Hepatocyte (in vitro differentiated cells): Measurements from ENCODE around the gene MAPRE2. TPM values are rescaled to one million over a fixed set of nuclear protein-coding genes. Genes with fewer than 3 reads are reported as not detected.

Experiments
- DNase-seq: peaks from one replicate; pipeline ENCODE4 v3.0.0-alpha.2; 2016; ENCODE audit warnings: low spot score
- H2AFZ ChIP-seq: fragments of 200-600 bp; sonication (generic); 2 replicates; pipeline ENCODE4 v1.6.0; 2016; ENCODE audit warnings: antibody characterized with exemption, mild to moderate bottlenecking
- H3K27ac ChIP-seq: fragments of 200-600 bp; sonication (generic); 2 replicates; pipeline ENCODE4 v1.5.1; 2016; ENCODE audit warnings: mild to moderate bottlenecking
- H3K27me3 ChIP-seq: fragments of 200-600 bp; sonication (generic); 2 replicates; pipeline ENCODE4 v1.6.1; 2016
- H3K36me3 ChIP-seq: fragments of 200-600 bp; sonication (generic); replicated peaks from 2 replicates; pipeline ENCODE4 v1.5.1; 2016; ENCODE audit warnings: low read depth; ENCODE audit not compliant: insufficient read depth
- H3K4me1 ChIP-seq: fragments of 200-600 bp; sonication (generic); 2 replicates; pipeline ENCODE4 v1.5.1; 2016; ENCODE audit warnings: mild to moderate bottlenecking, moderate library complexity; ENCODE audit not compliant: insufficient read depth
- H3K4me2 ChIP-seq: fragments of 200-600 bp; sonication (generic); 2 replicates; pipeline ENCODE4 v1.6.0; 2016
- H3K4me3 ChIP-seq: fragments of 200-600 bp; sonication (generic); 2 replicates; pipeline ENCODE4 v1.5.1; 2016; ENCODE audit warnings: mild to moderate bottlenecking
- H3K79me2 ChIP-seq: fragments of 200-600 bp; sonication (generic); 2 replicates; pipeline ENCODE4 v1.6.0; 2017; ENCODE audit warnings: mild to moderate bottlenecking
- H3K9me2 ChIP-seq: fragments of 200-600 bp; sonication (generic); replicated peaks from 2 replicates; pipeline ENCODE4 v1.6.0; 2017; ENCODE audit warnings: mild to moderate bottlenecking; ENCODE audit not compliant: insufficient read depth
- H3K9me3 ChIP-seq: fragments of 200-600 bp; sonication (generic); 2 replicates; pipeline ENCODE4 v1.5.1; 2016; ENCODE audit warnings: low read depth, mild to moderate bottlenecking
- H4K20me1 ChIP-seq: fragments of 200-600 bp; sonication (generic); 2 replicates; pipeline ENCODE4 v1.6.0; 2016; ENCODE audit warnings: mild to moderate bottlenecking; ENCODE audit not compliant: insufficient read depth, poor library complexity, severe bottlenecking
- CTCF ChIP-seq: fragments of 200-600 bp; sonication (generic); IDR thresholded peaks from 2 replicates; pipeline ENCODE4 v1.5.1; 2016; ENCODE audit warnings: antibody characterized with exemption, mild to moderate bottlenecking; ENCODE audit not compliant: poor library complexity
- EZH2 ChIP-seq: fragments of 200-600 bp; sonication (generic); IDR thresholded peaks from 2 replicates; pipeline ENCODE4 v1.6.1; 2016; ENCODE audit warnings: antibody characterized with exemption, mild to moderate bottlenecking, borderline replicate concordance
- EZH2phosphoT487 ChIP-seq: fragments of 200-600 bp; sonication (generic); IDR thresholded peaks from one replicate; pipeline ENCODE4 v1.6.1; 2018; ENCODE audit warnings: antibody characterized with exemption, mild to moderate bottlenecking, low read depth, moderate library complexity; ENCODE audit not compliant: unreplicated experiment, severe bottlenecking
- WGBS: methylation state at CpG from one replicate; pipeline ENCODE4 v1.1.6; 2016; ENCODE audit warnings: low lambda C conversion rate; ENCODE audit errors: missing lambda C conversion rate; 5-methylcytosine and 5-hydroxymethylcytosine counted together
- polyA plus RNA-seq: library from polyadenylated mRNA; unstranded; fragments of >200 nt; fragmentation: Nextera tagmentation; extraction: Ambion mirVana; gene quantifications from 2 replicates; pipeline ENCODE4 v1.2.1, GENCODE V29; 2016
- total RNA-seq: library from RNA; depleted of rRNA; stranded (reverse); fragments of >200 nt; gene quantifications from 2 replicates; pipeline ENCODE4 v1.2.3, GENCODE V29; 2014

The MAPRE2 gene
- total and polyA plus RNA-seq, 2 experiments from 2014 or later = 19.1 to 27.6 TPM

- no peaks in the 10 kb centered on the region for H3K9me3 ChIP-seq
- H3K4me1 ChIP-seq = no peaks in the 10 kb centered on the region
- 86% methylated on average over 3 of the region's 3 CpGs for WGBS
- H3K79me2 ChIP-seq = no peaks in the 10 kb centered on the region
- no peaks in the 10 kb centered on the region for H3K9me2 ChIP-seq
- H3K4me3 ChIP-seq = no peak overlapping the region
- no peak overlapping the region for H3K4me2 ChIP-seq
- H4K20me1 ChIP-seq = no peaks in the 10 kb centered on the region
- H3K27ac ChIP-seq = no peak overlapping the region
- no peak for DNase-seq
- no peak overlapping the region for H2AFZ ChIP-seq
- H3K36me3 ChIP-seq = no peaks in the 10 kb centered on the region
- no peaks in the 10 kb centered on the region for H3K27me3 ChIP-seq
- TF ChIP-seq CTCF (no peak), EZH2phosphoT487 (no peak), EZH2 (no peak)
Observed at GRCh38 chr18:35088921-35089320, 47.7 kb downstream of the MAPRE2 start.

GRCh38 chr18:35089382-35089781, 48.2 kb downstream of the MAPRE2 start:
- H3K4me1 ChIP-seq = no peaks in the 10 kb centered on the region
- H3K79me2 ChIP-seq = no peaks in the 10 kb centered on the region
- H2AFZ ChIP-seq = no peak overlapping the region
- H3K4me2 ChIP-seq = no peak overlapping the region
- H4K20me1 ChIP-seq = no peaks in the 10 kb centered on the region
- H3K27me3 ChIP-seq = no peaks in the 10 kb centered on the region
- no peaks in the 10 kb centered on the region for H3K9me2 ChIP-seq
- DNase-seq = no peak
- H3K36me3 ChIP-seq = no peaks in the 10 kb centered on the region
- no peaks in the 10 kb centered on the region for H3K9me3 ChIP-seq
- TF ChIP-seq EZH2phosphoT487 (no peak), CTCF (no peak), EZH2 (no peak)
- no peak overlapping the region for H3K27ac ChIP-seq
- no peak overlapping the region for H3K4me3 ChIP-seq
- 76% methylated on average over 1 of the region's 1 CpG for WGBS

- Histone ChIP-seq H3K9me3 (no peaks in the 10 kb centered on the region), H3K79me2 (no peaks in the 10 kb centered on the region), H3K27ac (no peak overlapping the region), H3K36me3 (no peaks in the 10 kb centered on the region), H4K20me1 (no peaks in the 10 kb centered on the region), H3K27me3 (no peaks in the 10 kb centered on the region), H3K9me2 (no peaks in the 10 kb centered on the region), H3K4me2 (no peak overlapping the region), H3K4me3 (no peak overlapping the region), H3K4me1 (no peaks in the 10 kb centered on the region), H2AFZ (no peak overlapping the region)
- no peak for DNase-seq
- WGBS = 84% methylated on average over 4 of the region's 4 CpGs
- no peak for TF ChIP-seq EZH2
- TF ChIP-seq CTCF = no peak
- TF ChIP-seq EZH2phosphoT487 = no peak
Observed at GRCh38 chr18:35089891-35090550, 48.8 kb downstream of the MAPRE2 start.

GRCh38 chr18:35091841-35092240, 50.6 kb downstream of the MAPRE2 start:
- no peak for TF ChIP-seq CTCF
- no peak for TF ChIP-seq EZH2phosphoT487
- no peak for TF ChIP-seq EZH2
- WGBS = 85% methylated on average over 2 of the region's 2 CpGs

More at GRCh38 chr18:35091841-35092240, 50.6 kb downstream of the MAPRE2 start:
- Histone ChIP-seq H4K20me1 (no peaks in the 10 kb centered on the region), H3K4me2 (no peak overlapping the region), H3K4me1 (no peaks in the 10 kb centered on the region), H3K9me2 (no peaks in the 10 kb centered on the region), H3K79me2 (no peaks in the 10 kb centered on the region), H3K4me3 (no peak overlapping the region), H3K9me3 (no peaks in the 10 kb centered on the region), H2AFZ (no peak overlapping the region), H3K27me3 (no peaks in the 10 kb centered on the region), H3K27ac (no peak overlapping the region), H3K36me3 (no peaks in the 10 kb centered on the region)
- no peak for DNase-seq
